22Rv1 (cell line): Measurements from ENCODE around the gene RALY.

Experiments
- CTCF ChIP-seq: fragments of 450-650 bp; IDR thresholded peaks from 2 replicates; pipeline ENCODE4 v1.5.1; 2017; ENCODE audit warnings: mild to moderate bottlenecking
- ZFX ChIP-seq: fragments of 450-650 bp; IDR thresholded peaks from 2 replicates; pipeline ENCODE4 v1.6.1; 2017; ENCODE audit warnings: antibody characterized with exemption, borderline replicate concordance

GRCh38 chr20:34024723-34025351, 31.1 kb downstream of the RALY start:
- no peak for TF ChIP-seq CTCF
- TF ChIP-seq ZFX, result no peak
